PC-9 (cell line): ENCODE measurements around the gene IRS2. TPM values are rescaled to one million over a fixed set of nuclear protein-coding genes. Genes with fewer than 3 reads are reported as not detected.
A peak's percentile ranks its signal among the peaks of the same experiment; 100 is the strongest.

Experiments
- BruUV-seq: library from RNA; stranded (reverse); fragments of 400-500 nt; replicated peaks from 2 replicates; lab custom pipeline; 2021; lab: Mats Ljungman, UMichigan
- CTCF ChIA-PET: fragments of 300-600 bp; sonication (Branson Sonifier 250); formaldehyde crosslinking; loops from one replicate; lab custom pipeline; 2022; ENCODE audit warnings: antibody characterized with exemption; lab: Charles Lee
- POLR2A ChIA-PET: fragments of 300-600 bp; sonication (Branson Sonifier 250); formaldehyde crosslinking; loops from one replicate; lab custom pipeline; 2022; ENCODE audit warnings: antibody characterized with exemption; ENCODE audit not compliant: unreplicated experiment; lab: Charles Lee
- DNase-seq, 2 experiments: peaks; one replicate each; pipeline versions ENCODE4 v3.0.0 to v3.0.0-alpha.2; 2015 to 2022; ENCODE audit warnings: mixed read lengths in 1 of 2
- H2AFZ ChIP-seq: fragments of 200-600 bp; sonication (generic); 2 replicates; pipeline ENCODE4 v1.8.1; 2017; ENCODE audit warnings: antibody characterized with exemption
- H3F3A ChIP-seq: fragments of 200-600 bp; sonication (generic); 2 replicates; pipeline ENCODE4 v1.8.1; 2017; ENCODE audit warnings: antibody characterized with exemption, mild to moderate bottlenecking, low read depth; ENCODE audit not compliant: insufficient read depth
- H3K27ac ChIP-seq: fragments of 200-600 bp; sonication (generic); 2 replicates; pipeline ENCODE4 v1.6.1; 2016; ENCODE audit warnings: mixed run types
- H3K27me3 ChIP-seq: fragments of 200-600 bp; sonication (generic); 2 replicates; pipeline ENCODE4 v1.6.1; 2016; ENCODE audit warnings: low read depth, mixed run types; ENCODE audit not compliant: insufficient read depth
- H3K36me3 ChIP-seq: fragments of 200-600 bp; sonication (generic); 2 replicates; pipeline ENCODE4 v1.6.1; 2016; ENCODE audit warnings: low read depth, mixed run types
- H3K4me1 ChIP-seq: fragments of 200-600 bp; sonication (generic); replicated peaks from 2 replicates; pipeline ENCODE4 v1.6.1; 2016; ENCODE audit warnings: mixed run types; ENCODE audit not compliant: insufficient read depth
- H3K4me2 ChIP-seq: fragments of 200-600 bp; sonication (generic); 2 replicates; pipeline ENCODE4 v1.6.1; 2017; ENCODE audit warnings: mixed run types
- H3K4me3 ChIP-seq: fragments of 200-600 bp; sonication (generic); 2 replicates; pipeline ENCODE4 v1.6.1; 2016; ENCODE audit warnings: mixed run types
- H3K79me2 ChIP-seq: fragments of 200-600 bp; sonication (generic); 2 replicates; pipeline ENCODE4 v1.6.1; 2017; ENCODE audit warnings: low read depth, mixed run types
- H3K9me2 ChIP-seq: fragments of 200-600 bp; sonication (generic); 2 replicates; pipeline ENCODE4 v1.8.1; 2017; ENCODE audit warnings: mild to moderate bottlenecking; ENCODE audit not compliant: insufficient read depth
- H3K9me3 ChIP-seq: fragments of 200-600 bp; sonication (generic); 2 replicates; pipeline ENCODE4 v1.8.1; 2016; ENCODE audit warnings: low read depth; ENCODE audit not compliant: insufficient read depth
- H4K20me1 ChIP-seq: fragments of 200-600 bp; sonication (generic); 2 replicates; pipeline ENCODE4 v1.8.1; 2017; ENCODE audit not compliant: insufficient read depth
- CTCF ChIP-seq: fragments of 200-600 bp; sonication (generic); conservative IDR thresholded peaks from 2 replicates; pipeline ENCODE4 v1.6.1; 2017; ENCODE audit warnings: mixed run types, antibody characterized with exemption, mild to moderate bottlenecking, moderate library complexity
- EZH2 ChIP-seq: fragments of 200-600 bp; sonication (generic); IDR thresholded peaks from 2 replicates; pipeline ENCODE4 v1.8.0; 2017; ENCODE audit warnings: antibody characterized with exemption, low read depth
- intact Hi-C: fragments of 100-400 bp; cut with micrococcal nuclease; formaldehyde crosslinking; loops from one replicate; pipeline ENCODE4 v1.10.0; 2022; ENCODE audit not compliant: unreplicated experiment
- total RNA-seq: library from RNA; stranded (reverse); gene quantifications from 2 replicates; pipeline ENCODE4 v1.2.3, GENCODE V29; 2021

The IRS2 gene
- total RNA-seq, 1 experiment from 2014 or later: 31.3 TPM

GRCh38 chr13:109768616-109769015 lies 17.8 kb downstream of the IRS2 start:
- no peaks in the 10 kb centered on the region for H3K9me2 ChIP-seq
- DNase-seq: no peak
- TF ChIP-seq CTCF (no peak), EZH2 (no peak)
- H3K4me1 ChIP-seq: peaks cover 42% of the 10 kb centered on the region
- H2AFZ ChIP-seq: no peak overlapping the region
- H3F3A ChIP-seq: peaks cover 40% of the 10 kb centered on the region
- H3K36me3 ChIP-seq: peaks cover 71% of the 10 kb centered on the region
- 0 out of 2 replicates have a peak overlapping the region, but pooled peaks have one; percentile 3 for H3K27ac ChIP-seq
- intact Hi-C loops: no loop called here
- CTCF ChIA-PET: no interaction called here
- POLR2A ChIA-PET: no interaction called here
- H3K9me3 ChIP-seq: no peaks in the 10 kb centered on the region
- no peaks in the 10 kb centered on the region for H3K27me3 ChIP-seq
- H3K4me2 ChIP-seq: no peak overlapping the region
- H3K79me2 ChIP-seq: peaks cover 99% of the 10 kb centered on the region
- BruUV-seq: no TSS peak
- no peak overlapping the region for H3K4me3 ChIP-seq
- peaks cover 85% of the 10 kb centered on the region for H4K20me1 ChIP-seq

- intact Hi-C loops: no loop called here
- Histone ChIP-seq H3K4me3 (no peak overlapping the region), H3K9me2 (no peaks in the 10 kb centered on the region), H3K27me3 (no peaks in the 10 kb centered on the region), H3F3A (peaks cover 42% of the 10 kb centered on the region), H4K20me1 (peaks cover 85% of the 10 kb centered on the region), H2AFZ (no peak overlapping the region), H3K4me2 (no peak overlapping the region), H3K9me3 (no peaks in the 10 kb centered on the region), H3K4me1 (peaks cover 42% of the 10 kb centered on the region), H3K27ac (0 out of 2 replicates have a peak overlapping the region, but pooled peaks have one; percentile 3), H3K36me3 (peaks cover 73% of the 10 kb centered on the region), H3K79me2 (peaks cover 99% of the 10 kb centered on the region)
- no TSS peak for BruUV-seq
- ChIA-PET CTCF (no interaction called here), POLR2A (interaction anchor here (0.7 kb wide), 1 partner anchor 121 kb away, joined by 33 read pairs; no protein-coding TSS in a partner anchor)
- no peak for DNase-seq
- TF ChIP-seq EZH2 (no peak), CTCF (no peak)
These were observed 18.2 kb downstream of the IRS2 start for GRCh38 chr13:109768176-109768575.

- Histone ChIP-seq H3K79me2 (peaks cover 99% of the 10 kb centered on the region), H3F3A (peaks cover 47% of the 10 kb centered on the region), H2AFZ (no peak overlapping the region), H3K9me3 (no peaks in the 10 kb centered on the region), H3K9me2 (no peaks in the 10 kb centered on the region), H3K4me2 (0 out of 2 replicates have a peak overlapping the region, but pooled peaks have one; percentile 0), H3K27me3 (no peaks in the 10 kb centered on the region), H3K36me3 (peaks cover 79% of the 10 kb centered on the region), H3K4me1 (peaks cover 41% of the 10 kb centered on the region), H4K20me1 (peaks cover 86% of the 10 kb centered on the region), H3K4me3 (no peak overlapping the region), H3K27ac (no peak overlapping the region)
- CTCF ChIA-PET: no interaction called here
- BruUV-seq: no TSS peak
- no peak for DNase-seq
- intact Hi-C loops: no loop called here
- POLR2A ChIA-PET: no interaction called here
- no peak for TF ChIP-seq EZH2
These were observed 19.4 kb downstream of the IRS2 start for GRCh38 chr13:109767023-109767422.
